ENCODE data around the gene MBD3L4.

The MBD3L4 gene

GRCh38 chr19:7010722-7011593, 29.0 kb downstream of the MBD3L4 start:
- peaks cover 38% of the 10 kb centered on the region for H3K4me1 Mint-ChIP-seq (ENCODE audit: low read depth)
- DNase-seq (ENCODE audit: low spot score), result peak; percentile 30
- no peak overlapping the region for H3K4me3 Mint-ChIP-seq
- H3K27me3 Mint-ChIP-seq (ENCODE audit: low read depth), result no peaks in the 10 kb centered on the region
- H3K9me3 Mint-ChIP-seq, result peaks cover 4% of the 10 kb centered on the region
- H3K27ac Mint-ChIP-seq, result no peak overlapping the region
- H3K36me3 Mint-ChIP-seq (ENCODE audit: low read depth), result peaks cover 4% of the 10 kb centered on the region

- Mint-ChIP-seq H3K4me3 (no peak overlapping the region), H3K27ac (no peak overlapping the region), H3K4me1 (ENCODE audit: low read depth) (peaks cover 28% of the 10 kb centered on the region), H3K9me3 (peaks cover 4% of the 10 kb centered on the region), H3K27me3 (ENCODE audit: low read depth) (no peaks in the 10 kb centered on the region), H3K36me3 (ENCODE audit: low read depth) (peaks cover 4% of the 10 kb centered on the region)
- DNase-seq (ENCODE audit: low spot score), result no peak
Measured at GRCh38 chr19:7007859-7008258, 32.1 kb downstream of the MBD3L4 start.

- no peaks in the 10 kb centered on the region for H3K27me3 Mint-ChIP-seq (ENCODE audit: low read depth)
- H3K4me1 Mint-ChIP-seq (ENCODE audit: low read depth), result peaks cover 26% of the 10 kb centered on the region
- no peak for DNase-seq (ENCODE audit: low spot score)
- H3K9me3 Mint-ChIP-seq, result peaks cover 2% of the 10 kb centered on the region
- H3K27ac Mint-ChIP-seq, result no peak overlapping the region
- H3K36me3 Mint-ChIP-seq (ENCODE audit: low read depth), result peaks cover 2% of the 10 kb centered on the region
- H3K4me3 Mint-ChIP-seq, result no peak overlapping the region
Measured at GRCh38 chr19:7006135-7006704, 33.8 kb downstream of the MBD3L4 start.

- no peaks in the 10 kb centered on the region for H3K27me3 Mint-ChIP-seq (ENCODE audit: low read depth)
- DNase-seq (ENCODE audit: low spot score), result peak; percentile 17
- H3K36me3 Mint-ChIP-seq (ENCODE audit: low read depth), result no peaks in the 10 kb centered on the region
- no peak overlapping the region for H3K27ac Mint-ChIP-seq
- no peaks in the 10 kb centered on the region for H3K9me3 Mint-ChIP-seq
- no peak overlapping the region for H3K4me3 Mint-ChIP-seq
- H3K4me1 Mint-ChIP-seq (ENCODE audit: low read depth), result peaks cover 15% of the 10 kb centered on the region
Measured at GRCh38 chr19:7004313-7004931, 35.6 kb downstream of the MBD3L4 start.

GRCh38 chr19:7000816-7001215, 39.2 kb downstream of the MBD3L4 start:
- no peak for DNase-seq (ENCODE audit: low spot score)
- H3K27ac Mint-ChIP-seq, result no peak overlapping the region

GRCh38 chr19:7000333-7000732, 39.6 kb downstream of the MBD3L4 start:
- peaks cover 3% of the 10 kb centered on the region for H3K36me3 Mint-ChIP-seq (ENCODE audit: low read depth)
- H3K27me3 Mint-ChIP-seq (ENCODE audit: low read depth), result no peaks in the 10 kb centered on the region
- H3K4me1 Mint-ChIP-seq (ENCODE audit: low read depth), result peaks cover 3% of the 10 kb centered on the region
- no peak overlapping the region for H3K27ac Mint-ChIP-seq
- H3K9me3 Mint-ChIP-seq, result peaks cover 16% of the 10 kb centered on the region
- DNase-seq (ENCODE audit: low spot score), result no peak
- H3K4me3 Mint-ChIP-seq, result no peak overlapping the region

More at GRCh38 chr19:7000816-7001215, 39.2 kb downstream of the MBD3L4 start:
- no peaks in the 10 kb centered on the region for H3K27me3 Mint-ChIP-seq (ENCODE audit: low read depth)
- peaks cover 11% of the 10 kb centered on the region for H3K9me3 Mint-ChIP-seq
- H3K4me3 Mint-ChIP-seq, result no peak overlapping the region
- peaks cover 3% of the 10 kb centered on the region for H3K4me1 Mint-ChIP-seq (ENCODE audit: low read depth)
- no peaks in the 10 kb centered on the region for H3K36me3 Mint-ChIP-seq (ENCODE audit: low read depth)

- DNase-seq (ENCODE audit: low spot score), result no peak
- Mint-ChIP-seq H3K36me3 (ENCODE audit: low read depth) (peaks cover 7% of the 10 kb centered on the region), H3K27ac (no peak overlapping the region), H3K4me3 (no peak overlapping the region), H3K27me3 (ENCODE audit: low read depth) (no peaks in the 10 kb centered on the region), H3K4me1 (ENCODE audit: low read depth) (peaks cover 3% of the 10 kb centered on the region), H3K9me3 (peaks cover 20% of the 10 kb centered on the region)
Measured at GRCh38 chr19:6999933-7000332, 40.0 kb downstream of the MBD3L4 start.

GRCh38 chr19:6997679-6998445, 42.1 kb downstream of the MBD3L4 start:
- no peak overlapping the region for H3K27ac Mint-ChIP-seq
- peaks cover 3% of the 10 kb centered on the region for H3K4me1 Mint-ChIP-seq (ENCODE audit: low read depth)

GRCh38 chr19:6996810-6997209, 43.2 kb downstream of the MBD3L4 start:
- H3K9me3 Mint-ChIP-seq, result peaks cover 24% of the 10 kb centered on the region
- H3K27ac Mint-ChIP-seq, result no peak overlapping the region
- DNase-seq (ENCODE audit: low spot score), result no peak
- H3K27me3 Mint-ChIP-seq (ENCODE audit: low read depth), result no peaks in the 10 kb centered on the region
- no peak overlapping the region for H3K4me3 Mint-ChIP-seq
- H3K36me3 Mint-ChIP-seq (ENCODE audit: low read depth), result peaks cover 8% of the 10 kb centered on the region
- H3K4me1 Mint-ChIP-seq (ENCODE audit: low read depth), result peaks cover 3% of the 10 kb centered on the region

More at GRCh38 chr19:6997679-6998445, 42.1 kb downstream of the MBD3L4 start:
- H3K4me3 Mint-ChIP-seq, result peak overlapping the region; percentile 42
- no peak for DNase-seq (ENCODE audit: low spot score)
- H3K9me3 Mint-ChIP-seq, result peaks cover 24% of the 10 kb centered on the region
- no peaks in the 10 kb centered on the region for H3K27me3 Mint-ChIP-seq (ENCODE audit: low read depth)
- H3K36me3 Mint-ChIP-seq (ENCODE audit: low read depth), result peaks cover 8% of the 10 kb centered on the region

GRCh38 chr19:6995054-6995453, 44.9 kb downstream of the MBD3L4 start:
- H3K27me3 Mint-ChIP-seq (ENCODE audit: low read depth), result no peaks in the 10 kb centered on the region
- H3K27ac Mint-ChIP-seq, result peak overlapping the region; percentile 4
- no peak overlapping the region for H3K4me3 Mint-ChIP-seq
- peaks cover 24% of the 10 kb centered on the region for H3K9me3 Mint-ChIP-seq
- peaks cover 8% of the 10 kb centered on the region for H3K36me3 Mint-ChIP-seq (ENCODE audit: low read depth)
- peaks cover 2% of the 10 kb centered on the region for H3K4me1 Mint-ChIP-seq (ENCODE audit: low read depth)
- no peak for DNase-seq (ENCODE audit: low spot score)

- Mint-ChIP-seq H3K4me1 (ENCODE audit: low read depth) (no peaks in the 10 kb centered on the region), H3K9me3 (peaks cover 26% of the 10 kb centered on the region), H3K36me3 (ENCODE audit: low read depth) (peaks cover 7% of the 10 kb centered on the region), H3K4me3 (no peak overlapping the region), H3K27ac (no peak overlapping the region), H3K27me3 (ENCODE audit: low read depth) (no peaks in the 10 kb centered on the region)
- no peak for DNase-seq (ENCODE audit: low spot score)
Measured at GRCh38 chr19:6988257-6988656, 51.7 kb downstream of the MBD3L4 start.

GRCh38 chr19:6987850-6988249, 52.1 kb downstream of the MBD3L4 start:
- peaks cover 7% of the 10 kb centered on the region for H3K36me3 Mint-ChIP-seq (ENCODE audit: low read depth)
- no peak overlapping the region for H3K4me3 Mint-ChIP-seq
- DNase-seq (ENCODE audit: low spot score), result no peak
- H3K27ac Mint-ChIP-seq, result no peak overlapping the region
- H3K9me3 Mint-ChIP-seq, result peaks cover 30% of the 10 kb centered on the region
- no peaks in the 10 kb centered on the region for H3K27me3 Mint-ChIP-seq (ENCODE audit: low read depth)
- H3K4me1 Mint-ChIP-seq (ENCODE audit: low read depth), result no peaks in the 10 kb centered on the region
